ENCODE results near the gene UTP4.
"Not testable (repeated sequence)": the region's sequence is repeated elsewhere in the genome, so short reads cannot be mapped to it uniquely, and the experiment has no call there.

Gene UTP4

DNA sequence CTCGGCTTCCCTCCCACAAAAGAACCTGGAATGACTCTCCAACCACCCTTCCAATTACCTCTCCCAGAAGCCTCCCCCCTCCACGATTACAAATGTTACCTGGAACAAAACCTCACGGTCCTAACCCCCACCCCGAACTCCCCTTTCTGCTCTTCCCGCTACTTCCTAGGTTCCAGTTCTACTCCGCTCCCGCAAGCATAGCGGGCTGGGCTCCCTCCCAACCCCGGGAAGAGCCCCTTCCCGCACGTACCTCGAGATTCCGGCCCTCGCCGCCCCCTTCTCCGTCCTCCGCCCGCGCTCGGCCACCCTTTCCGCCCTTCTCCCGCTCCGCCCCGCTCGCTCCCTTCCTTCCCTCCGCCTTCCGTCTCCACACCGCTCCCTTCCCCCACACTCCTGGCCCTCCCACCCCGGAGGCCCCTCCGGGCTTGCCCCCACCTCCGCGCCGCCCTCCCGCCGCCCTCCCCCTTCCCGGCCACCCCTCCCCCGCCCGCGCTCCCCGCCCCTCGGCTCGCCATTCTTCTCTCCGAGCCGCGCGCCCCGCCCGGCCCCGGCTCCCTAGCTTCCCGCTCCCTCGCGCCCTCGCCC, 518 bp upstream of the UTP4 start:
- peak; percentile 75 for DNase-seq

DNA sequence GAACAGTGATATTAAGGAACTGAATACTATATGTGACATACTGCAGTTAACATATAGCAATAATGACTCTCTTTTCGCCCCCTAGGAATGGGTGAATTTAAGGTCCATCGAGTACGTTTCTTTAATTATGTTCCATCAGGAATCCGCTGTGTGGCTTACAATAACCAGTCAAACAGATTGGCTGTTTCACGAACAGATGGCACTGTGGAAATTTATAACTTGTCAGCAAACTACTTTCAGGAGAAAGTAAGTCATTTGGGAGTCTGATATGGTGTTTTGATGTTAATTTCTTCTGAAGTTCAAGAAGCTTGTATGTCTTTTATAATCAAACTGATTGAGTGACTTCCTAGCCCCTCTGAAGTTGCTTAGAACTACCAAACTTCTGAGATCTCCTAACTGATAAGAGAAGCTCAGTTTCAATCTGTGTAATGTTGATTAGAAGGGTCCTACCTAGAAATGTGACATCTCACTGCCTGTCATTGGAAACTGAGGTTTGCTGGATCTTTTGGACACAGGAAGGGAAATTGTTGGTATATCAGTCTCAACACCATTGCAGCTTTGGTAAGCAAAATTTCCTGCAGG, 1.0 kb downstream of the UTP4 start:
- no peak for DNase-seq

DNA sequence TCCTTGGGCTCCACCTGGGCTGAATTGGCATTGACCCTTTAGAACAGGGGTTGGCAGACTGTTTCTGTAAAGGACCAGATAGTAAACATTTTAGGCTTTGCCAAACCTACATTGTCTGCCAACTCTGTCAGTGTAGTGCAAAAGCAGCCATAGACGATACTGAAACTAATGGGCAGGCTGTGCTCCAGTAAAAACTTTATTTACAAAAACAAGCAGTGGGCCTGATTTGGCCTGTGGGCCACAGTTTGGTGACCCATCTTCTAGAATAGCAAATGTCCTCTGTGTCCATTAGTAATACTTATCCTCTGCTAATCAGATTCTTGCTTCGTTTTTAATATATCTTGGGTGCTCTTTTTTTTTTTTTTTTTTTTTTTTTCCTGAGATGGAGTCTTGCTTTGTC, 6.2 kb downstream of the UTP4 start:
- DNase-seq, result no peak

DNA sequence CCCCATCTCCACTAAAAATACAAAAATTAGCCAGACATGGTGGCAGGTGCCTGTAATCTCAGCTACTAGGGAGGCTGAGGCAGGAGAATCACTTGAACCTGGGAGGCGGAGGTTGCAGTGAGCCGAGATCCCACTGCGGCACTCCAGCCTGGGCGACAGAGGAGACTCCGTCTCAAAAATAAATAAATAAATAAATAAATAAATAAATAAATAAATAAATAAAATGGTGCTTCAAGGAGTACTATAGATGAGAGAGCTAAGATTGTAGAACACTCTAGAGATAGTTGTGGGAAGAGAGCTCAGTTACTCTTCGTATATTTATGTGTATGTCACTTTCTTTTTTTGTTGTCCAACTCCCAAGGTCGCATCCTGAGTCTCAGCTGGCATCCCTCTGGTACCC, 7.0 kb downstream of the UTP4 start:
- not testable (repeated sequence) for DNase-seq

DNA sequence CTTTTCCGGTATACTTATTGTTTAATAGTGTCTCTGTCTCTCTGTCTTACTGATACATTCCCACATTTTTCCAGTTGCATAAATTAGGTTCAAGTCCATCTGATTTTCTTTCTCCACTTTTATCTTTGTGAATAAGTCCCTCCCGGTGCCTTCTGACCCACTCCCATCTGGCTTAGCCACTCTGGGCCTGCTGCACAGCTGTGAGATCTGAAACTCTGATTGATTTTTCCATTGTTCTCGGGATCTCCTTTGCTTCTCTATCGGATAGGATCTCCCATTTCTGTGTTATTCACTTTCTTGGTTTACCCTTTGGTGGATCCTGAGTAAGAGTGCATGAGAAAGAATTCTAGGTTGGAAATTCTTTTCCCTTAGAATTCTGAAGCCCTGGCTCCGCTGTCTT, 8.6 kb downstream of the UTP4 start:
- DNase-seq, result no peak

DNA sequence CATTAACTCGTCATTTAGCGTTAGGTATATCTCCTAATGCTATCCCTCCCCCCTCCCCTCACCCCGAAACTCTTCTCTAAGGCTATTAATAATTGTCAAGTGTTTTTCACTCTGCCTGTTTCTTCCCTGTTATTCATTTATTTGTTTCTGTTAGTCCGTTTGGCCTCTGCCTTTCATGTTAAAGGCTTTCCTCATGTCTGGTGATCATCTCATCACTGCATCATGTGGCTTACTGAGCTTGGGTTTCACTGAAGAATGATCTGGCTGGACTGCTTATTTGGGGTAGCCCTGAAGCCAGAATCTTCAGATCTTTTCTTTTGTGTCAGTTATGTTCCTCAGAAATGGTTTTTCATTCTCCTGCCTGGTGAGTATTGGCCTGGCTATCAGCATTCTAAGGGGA, 9.5 kb downstream of the UTP4 start:
- DNase-seq, result no peak

DNA sequence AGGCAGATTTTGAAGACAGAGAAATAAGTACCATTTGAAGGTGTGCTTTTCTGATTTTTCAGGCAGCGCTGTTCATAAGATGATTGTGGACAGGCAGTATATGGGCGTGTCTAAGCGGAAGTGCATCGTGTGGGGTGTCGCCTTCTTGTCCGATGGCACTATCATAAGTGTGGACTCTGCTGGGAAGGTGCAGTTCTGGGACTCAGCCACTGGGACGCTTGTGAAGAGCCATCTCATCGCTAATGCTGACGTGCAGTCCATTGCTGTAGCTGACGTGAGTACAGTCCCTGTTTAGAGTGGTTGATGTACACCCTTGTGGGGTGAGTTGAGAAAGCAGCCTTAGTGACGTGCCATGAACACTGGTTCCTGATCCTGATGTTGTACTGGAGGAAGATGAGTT, 10.7 kb downstream of the UTP4 start:
- no peak for DNase-seq

DNA sequence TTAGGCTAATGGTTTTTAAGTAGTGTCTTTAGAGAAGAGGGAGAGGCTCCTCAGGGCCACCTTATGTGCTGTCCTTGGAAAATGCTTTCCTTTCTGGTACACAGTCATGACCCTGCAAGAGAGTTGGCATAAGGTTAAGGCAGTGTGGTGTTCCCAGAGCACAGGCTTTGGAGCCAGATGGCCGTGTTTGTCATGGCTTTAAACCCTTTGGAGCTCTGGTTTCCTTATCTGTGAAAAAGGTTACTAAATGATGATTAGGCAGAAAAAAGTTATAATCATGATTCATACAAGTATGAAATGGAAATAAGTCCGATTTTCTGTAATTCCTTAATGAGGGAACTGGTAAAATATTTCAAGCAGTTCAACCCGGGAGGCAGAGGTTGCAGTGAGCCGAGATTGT, 13.2 kb downstream of the UTP4 start:
- DNase-seq, result no peak

DNA sequence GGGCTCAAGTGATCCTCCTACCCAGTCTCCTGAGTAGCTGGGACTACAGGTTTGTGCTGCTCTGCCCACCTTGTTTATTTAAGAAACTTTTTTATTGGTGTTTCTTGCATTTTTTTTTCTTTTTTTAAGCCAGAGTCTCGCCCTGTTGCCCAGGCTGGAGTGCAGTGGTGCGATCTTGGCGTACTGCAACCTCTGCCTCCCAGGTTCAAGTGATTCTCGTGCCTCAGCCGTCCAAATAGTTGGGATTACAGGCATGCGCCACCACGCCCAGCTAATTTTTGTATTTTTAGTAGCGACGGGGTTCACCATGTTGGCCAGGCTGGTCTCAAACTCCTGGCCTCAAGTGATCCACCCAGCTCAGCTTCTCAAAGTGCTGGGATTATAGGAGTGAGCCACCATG, 17.2 kb downstream of the UTP4 start:
- not testable (repeated sequence) for DNase-seq

DNA sequence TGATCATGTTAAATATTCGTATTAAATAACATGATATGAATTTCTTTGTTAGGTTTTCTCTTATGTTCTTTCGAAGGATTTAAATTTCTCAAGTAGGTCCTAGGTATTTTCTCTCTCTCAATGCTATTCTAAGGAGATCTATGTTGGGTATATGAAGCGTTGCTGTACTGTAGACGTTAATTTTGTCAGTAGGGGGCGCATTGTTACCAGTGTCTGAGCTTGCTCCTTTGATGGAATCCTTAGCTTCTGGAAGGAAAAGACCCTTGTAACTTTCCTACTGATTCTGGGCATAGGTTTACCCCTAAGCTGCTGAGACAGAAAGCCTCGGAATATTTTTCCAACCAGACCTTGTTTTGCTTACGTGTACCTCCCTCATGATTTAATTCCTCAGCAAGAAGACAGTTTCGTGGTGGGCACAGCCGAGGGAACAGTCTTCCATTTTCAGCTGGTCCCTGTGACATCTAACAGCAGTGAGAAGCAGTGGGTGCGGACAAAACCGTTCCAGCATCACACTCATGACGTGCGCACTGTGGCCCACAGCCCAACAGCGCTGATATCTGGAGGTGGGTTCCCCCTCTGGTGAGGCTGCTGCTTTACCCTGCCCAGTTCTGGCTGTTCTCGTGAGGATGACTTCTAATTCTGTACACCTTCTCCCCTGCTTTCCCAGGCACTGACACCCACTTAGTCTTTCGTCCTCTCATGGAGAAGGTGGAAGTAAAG, 17.9 kb downstream of the UTP4 start:
- DNase-seq, result peak; percentile 2

DNA sequence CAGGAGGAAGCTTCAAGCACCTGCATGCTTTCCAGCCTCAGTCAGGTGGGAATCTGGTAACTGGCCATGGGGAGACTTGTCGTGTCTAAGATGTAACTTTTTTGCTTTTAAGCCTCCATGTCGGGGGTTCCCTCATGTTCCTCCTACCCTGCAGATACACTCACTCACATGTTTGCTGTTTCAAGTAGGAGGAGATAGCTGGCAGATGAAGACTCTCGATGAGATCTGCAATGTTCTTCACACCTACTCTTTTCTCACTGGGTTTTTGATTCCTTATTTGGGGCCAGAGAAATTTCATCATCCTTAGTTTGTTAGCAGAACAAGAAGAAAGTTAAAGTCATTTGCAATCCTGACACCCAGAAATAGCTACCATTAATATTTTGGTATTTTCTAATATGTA, 24.7 kb downstream of the UTP4 start:
- DNase-seq, result no peak

DNA sequence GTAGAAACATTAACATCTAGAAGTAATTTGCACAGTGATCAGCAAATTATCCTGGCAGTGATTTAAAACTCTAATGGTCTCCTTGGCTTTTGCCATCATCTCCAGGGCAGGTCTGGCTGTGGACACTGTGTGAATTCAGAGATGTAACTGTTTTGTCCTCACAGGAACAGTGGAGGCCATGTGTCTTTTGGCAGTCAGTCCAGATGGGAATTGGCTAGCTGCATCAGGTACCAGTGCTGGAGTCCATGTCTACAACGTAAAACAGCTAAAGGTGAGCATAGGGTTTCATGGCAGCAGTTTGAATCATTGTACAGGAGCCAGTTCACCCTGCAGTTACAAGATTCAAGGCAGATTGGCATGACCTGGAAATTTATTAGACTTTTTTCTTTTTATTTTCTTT, 27.7 kb downstream of the UTP4 start:
- no peak for DNase-seq

DNA sequence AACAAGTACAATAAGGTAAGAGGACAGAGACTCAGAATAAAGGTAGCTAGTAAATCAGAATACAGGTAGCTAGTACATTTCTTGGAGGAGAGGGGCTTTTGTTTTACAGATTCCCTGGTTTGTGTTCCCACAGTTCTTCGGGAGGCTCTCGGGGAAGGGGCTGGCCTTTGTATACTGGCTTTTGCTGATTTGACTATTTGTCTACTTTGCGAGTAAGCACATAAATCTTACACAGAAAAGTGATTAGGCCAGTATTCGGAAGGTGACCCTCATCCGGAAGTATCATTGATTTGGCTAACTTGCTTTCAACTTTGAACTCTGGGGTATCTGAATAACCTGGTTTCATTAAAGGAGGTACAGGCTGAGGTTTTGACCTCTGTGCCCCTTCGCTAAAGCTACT, 33.1 kb downstream of the UTP4 start:
- no peak for DNase-seq

DNA sequence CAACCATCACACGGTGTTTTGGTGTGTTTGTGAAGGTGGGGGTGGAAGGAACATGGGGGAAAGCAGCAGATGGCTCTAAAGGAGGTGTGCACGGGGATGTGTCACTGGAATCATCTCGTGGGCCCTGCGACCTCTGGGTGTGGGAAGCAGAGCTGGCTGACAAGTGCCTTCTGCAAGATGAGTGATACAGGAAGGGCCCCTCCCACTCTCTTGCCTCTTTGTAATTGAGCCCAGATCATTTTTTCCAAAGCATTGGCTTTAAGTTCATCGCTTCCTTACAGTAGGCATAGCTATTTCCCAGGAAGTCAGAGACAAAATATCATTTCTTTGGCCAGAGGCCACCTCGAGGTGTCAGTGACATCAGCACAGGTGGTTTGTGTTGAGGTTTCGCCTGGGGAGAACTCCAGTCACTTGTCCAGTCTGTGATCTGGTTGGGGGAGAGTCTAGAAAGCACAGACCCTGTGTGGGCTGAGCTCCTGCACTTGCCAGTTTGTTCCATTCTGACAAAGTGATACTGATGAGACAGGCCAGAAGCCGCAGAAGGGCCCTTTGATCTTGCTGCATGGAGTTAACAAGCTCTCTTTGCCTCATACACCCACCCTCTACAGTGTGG, 33.9 kb downstream of the UTP4 start:
- DNase-seq, result peak; percentile 84

DNA sequence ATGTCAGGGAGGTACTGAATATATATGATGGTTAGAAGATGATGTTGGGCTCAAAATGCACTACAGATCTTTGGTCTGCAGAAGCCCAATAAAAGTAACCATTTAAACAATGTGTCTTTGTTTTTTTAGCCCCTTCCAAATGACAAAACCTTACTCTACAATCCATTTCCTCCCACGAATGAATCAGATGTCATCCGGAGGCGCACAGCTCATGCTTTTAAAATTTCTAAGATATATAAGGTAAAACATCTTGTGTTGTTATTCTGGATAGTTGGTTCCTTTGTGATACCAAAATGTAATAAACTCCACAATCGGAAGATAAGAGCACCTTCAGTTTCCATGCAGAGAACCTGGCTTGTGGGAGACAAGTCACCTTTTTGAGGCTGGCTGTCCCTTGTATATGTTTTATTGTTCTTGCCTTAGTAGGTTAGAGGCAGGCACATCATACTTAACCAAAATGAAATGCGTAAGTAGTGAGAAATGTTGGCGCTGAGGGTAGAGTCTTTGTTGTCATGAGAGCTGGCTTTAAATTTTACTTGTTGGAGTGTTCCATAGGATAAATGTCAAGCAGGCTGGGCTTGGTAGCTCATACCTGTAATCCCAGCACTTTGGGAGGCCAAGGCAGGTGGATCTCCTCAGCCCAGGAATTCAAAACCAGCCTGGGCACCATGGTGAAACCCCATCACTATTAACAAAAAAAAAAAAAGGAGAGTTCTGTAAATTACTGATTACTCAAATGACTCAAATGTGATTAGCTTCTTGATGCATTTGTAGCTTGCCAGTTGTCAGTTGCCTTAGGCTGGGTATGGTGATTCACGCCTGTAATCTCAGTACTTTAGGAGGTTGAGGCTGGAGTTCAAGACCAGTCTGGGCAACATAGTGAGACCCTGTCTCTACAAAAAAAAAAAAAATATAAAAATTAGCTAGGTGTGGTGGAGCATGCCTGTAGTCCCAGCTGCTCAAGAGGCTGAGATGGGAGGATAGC, 34.8 kb downstream of the UTP4 start:
- DNase-seq, result no peak

DNA sequence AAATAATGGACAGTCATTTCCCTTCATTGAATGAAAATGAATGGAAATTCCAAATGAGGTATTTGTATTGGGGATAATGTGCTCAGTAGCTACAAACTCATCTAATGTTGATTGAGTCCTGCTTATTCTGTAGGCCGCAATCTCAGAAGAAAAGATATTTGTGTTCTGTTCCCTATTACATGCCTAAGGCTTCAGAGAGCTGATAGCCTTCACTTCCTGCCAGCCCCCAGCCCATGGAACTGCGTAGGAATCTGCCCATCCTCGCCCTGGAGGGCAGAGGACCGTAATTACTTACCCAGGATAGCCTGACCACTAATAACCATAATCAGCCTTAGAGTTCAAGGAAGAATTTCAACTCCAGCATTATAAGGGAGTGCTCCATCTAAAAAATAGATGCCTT, 36.6 kb downstream of the UTP4 start:
- DNase-seq, result no peak

DNA sequence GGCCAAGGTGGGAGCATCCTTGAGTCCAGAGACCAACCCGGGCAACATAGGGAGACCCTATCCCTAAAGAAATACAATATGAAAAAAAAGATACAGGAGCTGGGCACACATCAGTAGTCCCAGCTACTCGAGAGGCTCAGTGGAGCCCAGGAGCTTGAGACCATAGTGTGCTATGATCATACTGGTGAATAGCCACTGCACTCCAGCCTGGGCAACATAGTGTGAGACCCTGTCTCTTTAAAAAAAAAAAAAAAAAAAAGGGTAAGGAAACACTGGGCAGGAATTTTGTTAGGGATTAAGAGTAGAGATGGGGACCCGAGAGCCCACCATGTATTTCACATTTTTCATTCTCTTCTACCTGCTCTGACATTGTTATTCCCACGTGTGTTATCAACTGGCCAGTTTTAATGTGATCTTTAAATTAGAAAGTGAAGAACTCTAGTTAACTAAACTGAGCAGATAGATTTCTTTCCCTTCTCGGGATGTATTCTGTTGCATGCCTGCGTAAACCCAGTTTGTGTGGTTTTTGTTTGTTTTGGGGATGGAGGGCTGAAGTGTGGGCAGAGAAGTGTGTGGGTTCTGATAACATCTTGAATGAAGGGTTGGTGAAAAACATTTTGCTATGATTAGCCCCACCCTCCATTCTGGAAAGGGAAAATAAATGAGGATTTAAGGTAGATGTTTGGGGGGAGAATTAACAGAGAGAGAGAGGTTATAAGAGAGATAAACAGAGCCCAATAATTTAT, 37.3 kb downstream of the UTP4 start:
- DNase-seq, result no peak

DNA sequence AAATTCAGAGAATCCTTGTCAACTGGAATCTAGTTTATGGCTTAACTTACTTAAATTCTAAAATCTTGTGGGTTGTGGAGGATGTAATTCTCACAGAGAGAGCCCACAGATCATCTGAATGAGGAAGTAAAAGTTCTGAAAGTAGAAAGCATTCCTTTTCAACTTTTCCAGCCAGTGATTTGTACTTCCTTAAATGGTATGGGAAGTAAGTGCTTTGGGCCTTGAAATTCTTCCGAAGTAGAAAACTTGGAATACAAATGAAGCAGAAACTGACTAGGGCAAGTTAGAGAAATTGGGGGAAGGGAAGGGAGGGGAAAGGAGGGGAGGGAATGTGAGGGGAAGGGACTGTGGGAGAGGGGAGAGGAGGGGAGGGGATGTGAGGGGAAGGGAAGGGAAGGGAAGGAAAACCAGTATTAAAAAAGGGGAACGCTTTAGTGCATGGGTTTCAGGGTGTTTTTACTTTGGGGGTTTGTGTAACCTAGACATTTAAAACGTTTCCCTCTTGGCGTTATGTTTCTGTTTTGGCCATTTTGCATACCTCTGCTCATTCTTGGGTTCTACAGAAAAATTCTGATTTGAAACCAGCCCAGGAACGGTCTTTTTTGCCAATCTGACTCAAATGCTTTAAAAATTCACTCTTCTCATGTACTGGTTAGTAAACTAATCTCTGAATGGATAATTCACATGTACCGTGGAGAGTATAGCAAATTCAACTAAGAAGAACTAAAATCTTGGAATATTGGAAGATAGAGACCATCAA, 39.1 kb downstream of the UTP4 start:
- no peak for DNase-seq

DNA sequence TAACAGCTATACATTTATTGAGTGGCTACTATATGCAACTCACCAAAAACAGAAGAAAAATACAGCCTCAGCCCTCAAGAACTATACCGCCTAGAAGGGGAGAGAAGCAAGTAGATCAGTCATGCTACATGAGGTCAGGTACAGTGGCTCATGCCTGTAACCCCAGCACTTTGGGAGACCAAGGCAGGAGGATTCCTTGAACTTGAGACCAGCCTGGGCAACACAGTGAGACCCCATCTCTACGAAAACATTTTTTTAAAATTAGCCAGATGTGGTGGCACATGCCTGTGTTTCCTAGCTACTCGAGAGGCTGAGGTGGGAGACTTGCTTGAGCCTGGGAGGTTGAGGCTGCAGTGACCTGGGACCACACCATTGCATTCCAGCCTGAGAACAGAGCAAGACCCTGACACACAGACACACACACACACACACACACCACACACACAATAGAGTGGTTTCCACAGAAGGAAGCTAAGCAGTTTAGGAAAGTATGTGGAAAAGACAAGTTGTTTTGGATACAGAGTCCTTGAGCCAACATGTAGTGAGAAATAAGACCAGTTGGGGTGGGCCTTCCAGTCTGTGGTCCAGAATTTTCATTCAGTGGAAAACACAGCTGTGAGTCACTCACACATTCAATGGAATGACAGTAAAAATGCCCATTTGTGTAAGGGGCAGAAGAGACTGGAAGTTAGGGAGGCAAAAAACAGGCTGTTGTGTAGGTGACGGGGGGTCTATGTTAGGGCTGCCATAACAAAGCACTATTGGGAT, 43.8 kb downstream of the UTP4 start:
- DNase-seq, result no peak

DNA sequence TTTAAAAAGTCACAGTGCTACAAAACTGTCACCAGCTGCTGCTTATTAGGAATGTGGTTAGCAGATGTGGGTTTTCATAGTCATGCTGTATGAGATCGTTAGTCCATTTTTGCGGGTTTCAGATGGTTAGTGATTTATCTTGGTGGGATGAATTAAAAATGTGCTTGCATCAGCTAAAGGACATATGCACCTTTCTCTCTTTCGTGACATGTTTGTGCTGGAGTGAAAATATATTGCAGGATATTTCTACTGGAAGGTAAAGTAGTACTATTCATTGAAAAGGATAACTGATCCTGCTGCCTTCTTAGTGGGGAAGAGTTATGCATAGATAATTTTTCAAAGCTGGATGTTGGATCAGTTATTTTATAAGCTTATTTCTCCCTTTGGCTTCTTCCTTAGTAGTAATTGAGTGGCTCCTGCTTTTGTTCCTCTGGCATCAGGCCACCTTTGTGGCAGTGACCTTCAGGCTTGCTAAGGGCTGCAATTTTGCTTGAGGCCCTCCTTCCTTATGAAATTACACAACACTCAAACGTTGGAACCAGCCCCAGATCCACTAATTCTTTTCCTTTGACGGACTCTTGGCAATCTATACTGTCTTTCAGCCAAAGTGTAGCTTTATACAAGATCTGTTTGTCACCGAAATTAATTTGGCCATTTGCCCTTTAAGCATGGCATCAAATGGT, 47.0 kb downstream of the UTP4 start:
- no peak for DNase-seq
